GM21786 (cell line): ENCODE data around the gene SLC29A1.
"Not testable (repeated sequence)": the region's sequence is repeated elsewhere in the genome, so short reads cannot be mapped to it uniquely, and the experiment has no call there.

Experiments used
- ATAC-seq: cut with Tn5 transposase; IDR thresholded peaks from one replicate; pipeline ENCODE4 v1.9.1; 2021; ENCODE audit not compliant: unreplicated experiment

The SLC29A1 gene

GRCh38 chr6:44193307-44193910 is 30.0 kb upstream of the SLC29A1 start:
- no peak for ATAC-seq

GRCh38 chr6:44194326-44194725 is 29.1 kb upstream of the SLC29A1 start:
- no peak for ATAC-seq

- ATAC-seq, result not testable (repeated sequence)
Observed at GRCh38 chr6:44196351-44196750, 27.0 kb upstream of the SLC29A1 start.

- no peak for ATAC-seq
Observed at GRCh38 chr6:44198684-44199083, 24.7 kb upstream of the SLC29A1 start.

- no peak for ATAC-seq
Observed at GRCh38 chr6:44199883-44200282, 23.5 kb upstream of the SLC29A1 start.

- ATAC-seq, result no peak
Observed at GRCh38 chr6:44201200-44201599, 22.2 kb upstream of the SLC29A1 start.

GRCh38 chr6:44201638-44202303 is 21.6 kb upstream of the SLC29A1 start:
- no peak for ATAC-seq

GRCh38 chr6:44202332-44202971 is 20.9 kb upstream of the SLC29A1 start:
- ATAC-seq, result no peak

GRCh38 chr6:44202972-44203750 is 20.2 kb upstream of the SLC29A1 start:
- ATAC-seq, result no peak

- ATAC-seq, result no peak
Observed at GRCh38 chr6:44203955-44204354, 19.4 kb upstream of the SLC29A1 start.

- ATAC-seq, result no peak
Observed at GRCh38 chr6:44207966-44208365, 15.4 kb upstream of the SLC29A1 start.

GRCh38 chr6:44211284-44211683 is 12.1 kb upstream of the SLC29A1 start:
- ATAC-seq, result no peak

GRCh38 chr6:44214307-44214706 is 9.1 kb upstream of the SLC29A1 start:
- ATAC-seq, result no peak

- ATAC-seq, result no peak
Observed at GRCh38 chr6:44216677-44217331, 6.6 kb upstream of the SLC29A1 start, which contains the start of gene MYMX. Gene MYMX, plus strand, starts transcription at chr6:44216926. Its CDS starts 546 bp downstream, at chr6:44217472.

GRCh38 chr6:44217332-44218143 is 5.9 kb upstream of the SLC29A1 start:
- ATAC-seq, result no peak

- peak; percentile 39 for ATAC-seq
Observed at GRCh38 chr6:44219053-44219814, 4.2 kb upstream of the SLC29A1 start.

- ATAC-seq, result no peak
Observed at GRCh38 chr6:44219815-44220784, 3.3 kb upstream of the SLC29A1 start.

GRCh38 chr6:44220913-44221290 is 2.5 kb upstream of the SLC29A1 start:
- ATAC-seq, result no peak
